LNCaP clone FGC (cell line): ENCODE data around the gene MORN4.
"Not testable (repeated sequence)": the region's sequence is repeated elsewhere in the genome, so short reads cannot be mapped to it uniquely, and the experiment has no call there.

Source experiments
- DNase-seq: peaks from one replicate; pipeline ENCODE4 v3.0.0-alpha.2; 2011; ENCODE audit warnings: low read depth
- H3K4me3 ChIP-seq: 2 replicates; pipeline ENCODE4 v1.5.1; 2011; ENCODE audit warnings: mild to moderate bottlenecking, low read depth, low read length, control low read depth
- TF ChIP-seq, protein P1 (sequence below): IDR thresholded peaks from 2 replicates; pipeline ENCODE4 v1.5.1; 2012; ENCODE audit warnings: mild to moderate bottlenecking; ENCODE audit not compliant: control insufficient read depth, insufficient read depth; ENCODE audit errors: extremely low read depth

The MORN4 gene

DNA sequence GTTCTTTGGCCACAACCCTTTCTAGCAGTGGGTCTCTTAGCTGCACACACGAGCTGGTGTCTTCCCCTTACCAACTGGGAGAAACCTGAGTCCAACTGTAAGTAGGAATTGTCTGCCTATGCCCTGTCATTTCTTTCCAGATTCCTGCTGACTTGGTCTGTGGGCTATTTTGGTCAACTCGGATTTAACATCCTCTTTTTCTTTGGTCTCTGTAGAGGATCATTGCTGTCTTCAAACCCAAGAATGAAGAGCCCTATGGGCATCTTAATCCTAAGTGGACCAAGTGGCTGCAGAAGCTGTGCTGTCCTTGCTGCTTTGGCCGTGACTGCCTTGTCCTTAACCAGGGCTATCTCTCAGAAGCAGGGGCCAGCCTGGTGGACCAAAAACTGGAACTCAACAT, 17.4 kb upstream of the MORN4 start:
- TF ChIP-seq, protein P1, sequence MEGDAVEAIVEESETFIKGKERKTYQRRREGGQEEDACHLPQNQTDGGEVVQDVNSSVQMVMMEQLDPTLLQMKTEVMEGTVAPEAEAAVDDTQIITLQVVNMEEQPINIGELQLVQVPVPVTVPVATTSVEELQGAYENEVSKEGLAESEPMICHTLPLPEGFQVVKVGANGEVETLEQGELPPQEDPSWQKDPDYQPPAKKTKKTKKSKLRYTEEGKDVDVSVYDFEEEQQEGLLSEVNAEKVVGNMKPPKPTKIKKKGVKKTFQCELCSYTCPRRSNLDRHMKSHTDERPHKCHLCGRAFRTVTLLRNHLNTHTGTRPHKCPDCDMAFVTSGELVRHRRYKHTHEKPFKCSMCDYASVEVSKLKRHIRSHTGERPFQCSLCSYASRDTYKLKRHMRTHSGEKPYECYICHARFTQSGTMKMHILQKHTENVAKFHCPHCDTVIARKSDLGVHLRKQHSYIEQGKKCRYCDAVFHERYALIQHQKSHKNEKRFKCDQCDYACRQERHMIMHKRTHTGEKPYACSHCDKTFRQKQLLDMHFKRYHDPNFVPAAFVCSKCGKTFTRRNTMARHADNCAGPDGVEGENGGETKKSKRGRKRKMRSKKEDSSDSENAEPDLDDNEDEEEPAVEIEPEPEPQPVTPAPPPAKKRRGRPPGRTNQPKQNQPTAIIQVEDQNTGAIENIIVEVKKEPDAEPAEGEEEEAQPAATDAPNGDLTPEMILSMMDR = no peak
- no peak for DNase-seq
- no peak overlapping the region for H3K4me3 ChIP-seq

DNA sequence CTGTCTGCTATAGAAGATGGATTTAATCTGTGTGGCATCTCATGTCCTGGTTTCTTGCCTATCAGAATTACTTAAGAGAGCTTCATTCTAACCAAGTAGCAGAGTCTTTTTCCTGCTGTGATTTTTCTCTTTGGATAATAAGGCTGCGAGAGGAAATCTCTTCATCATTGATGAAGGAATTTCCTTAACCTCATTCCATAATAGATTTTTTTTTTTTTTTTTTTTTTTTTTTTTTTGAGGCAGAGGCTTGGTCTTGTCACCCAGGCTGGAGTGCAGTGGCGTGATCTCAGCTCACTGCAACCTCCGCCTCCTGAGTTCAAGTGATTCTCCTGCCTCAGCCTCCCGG, 16.1 kb upstream of the MORN4 start:
- not testable (repeated sequence) for DNase-seq, H3K4me3 ChIP-seq

DNA sequence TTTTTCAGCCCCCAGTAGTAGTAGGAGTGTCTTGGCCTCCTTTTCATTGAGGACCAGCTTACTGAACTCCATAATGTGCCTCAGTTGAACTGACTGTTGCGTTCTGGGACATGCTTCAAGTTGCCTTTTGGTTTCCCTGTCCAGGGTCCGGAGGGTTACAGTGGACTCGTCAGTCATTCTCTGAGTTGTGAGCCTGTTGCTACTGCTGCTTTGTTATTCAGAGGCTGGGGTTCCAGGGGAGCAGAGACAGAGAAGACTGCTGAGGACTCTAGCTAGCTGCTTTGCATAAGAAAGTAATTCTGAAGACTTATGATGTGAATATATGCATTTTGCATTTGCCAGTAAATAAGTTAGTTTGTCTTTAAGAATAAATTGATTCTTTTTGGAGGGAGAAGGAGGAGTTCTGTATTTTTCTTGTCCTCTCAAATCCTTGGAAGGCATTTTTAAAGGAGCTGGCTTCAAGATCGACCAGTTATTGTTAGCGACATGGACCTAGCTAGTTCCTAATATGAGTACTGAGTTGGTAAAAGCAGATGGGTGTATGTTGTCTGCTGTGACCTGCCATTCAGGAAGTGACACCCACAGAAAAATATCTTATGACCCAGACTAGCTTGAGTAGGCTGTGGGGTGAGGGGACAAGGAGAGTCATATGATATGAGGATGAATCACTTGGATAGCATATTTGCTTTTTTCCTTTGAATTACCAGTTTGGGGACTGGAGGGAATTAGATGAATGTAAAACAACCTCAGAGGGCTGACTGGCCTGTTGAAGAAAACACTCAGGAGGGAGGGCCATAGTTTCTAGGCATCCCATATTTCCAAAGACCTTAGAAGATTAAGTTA, 15.5 kb upstream of the MORN4 start:
- no peak overlapping the region for H3K4me3 ChIP-seq
- no peak for DNase-seq
- TF ChIP-seq, protein P1 = no peak

DNA sequence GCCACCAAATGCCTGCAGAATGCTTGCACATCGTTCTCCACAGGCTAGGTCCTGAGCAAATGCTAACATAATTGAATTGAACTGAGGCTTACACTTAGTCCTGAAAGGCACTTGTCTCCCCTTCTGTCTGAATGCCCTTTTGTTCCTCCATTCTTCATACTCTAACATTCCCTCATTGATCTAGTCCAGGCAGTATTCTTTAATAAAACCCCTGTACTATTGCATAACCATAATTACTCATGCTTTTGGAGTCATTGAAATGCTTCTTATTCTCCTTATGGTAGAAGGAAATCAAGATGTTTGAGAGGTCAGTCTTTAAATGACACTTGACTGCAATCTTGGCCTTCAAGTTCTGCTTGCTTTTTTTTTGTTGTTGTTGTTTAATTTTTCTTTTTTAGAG, 14.3 kb upstream of the MORN4 start:
- no peak overlapping the region for H3K4me3 ChIP-seq
- no peak for DNase-seq
- TF ChIP-seq, protein P1 = no peak

DNA sequence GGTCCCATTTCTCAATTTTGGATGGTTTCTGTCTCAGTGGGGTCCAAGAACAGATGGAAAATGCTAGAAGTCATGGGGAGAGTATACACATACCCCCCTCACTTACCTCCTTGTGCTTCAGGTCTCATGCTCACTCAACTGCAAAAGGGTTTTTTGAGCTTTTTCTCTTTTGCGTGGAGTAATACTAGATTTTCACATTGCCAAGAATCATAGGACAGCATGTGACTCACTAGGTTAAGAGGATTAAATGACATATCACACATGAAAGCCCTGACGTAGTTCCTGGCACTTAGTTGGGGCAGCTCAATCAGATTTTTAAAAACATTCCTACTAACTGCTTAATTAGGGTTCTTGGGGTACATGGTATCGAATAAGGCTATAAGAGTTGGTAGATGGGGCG, 11.6 kb upstream of the MORN4 start:
- H3K4me3 ChIP-seq = no peak overlapping the region
- DNase-seq = no peak
- TF ChIP-seq, protein P1 = no peak

DNA sequence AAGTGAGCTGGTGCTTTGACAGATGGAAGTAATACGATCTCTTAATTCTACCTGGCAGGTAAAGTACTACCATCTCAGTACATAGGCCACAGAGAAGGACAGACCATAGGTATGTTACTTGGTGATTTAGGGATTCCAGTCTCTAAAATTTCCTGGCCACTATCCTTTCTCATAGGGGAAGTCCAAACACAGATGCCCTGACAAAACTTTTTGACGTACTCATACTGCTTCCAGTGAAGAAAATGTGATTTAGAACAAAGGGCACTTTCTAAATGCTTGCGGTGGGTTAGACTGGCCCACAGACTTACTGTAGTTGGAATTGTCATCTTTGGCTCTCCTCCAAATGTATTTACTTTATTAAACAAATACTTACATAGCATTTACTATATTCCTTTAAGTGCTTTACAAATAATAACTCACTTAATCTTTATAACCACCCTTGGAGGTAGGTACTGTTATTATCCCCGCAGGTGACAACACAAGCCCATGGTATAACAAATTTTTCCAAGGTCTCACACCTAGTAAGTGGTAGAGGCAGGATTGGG, 10.2 kb upstream of the MORN4 start:
- DNase-seq = peak; percentile 65
- TF ChIP-seq, protein P1 = no peak

DNA sequence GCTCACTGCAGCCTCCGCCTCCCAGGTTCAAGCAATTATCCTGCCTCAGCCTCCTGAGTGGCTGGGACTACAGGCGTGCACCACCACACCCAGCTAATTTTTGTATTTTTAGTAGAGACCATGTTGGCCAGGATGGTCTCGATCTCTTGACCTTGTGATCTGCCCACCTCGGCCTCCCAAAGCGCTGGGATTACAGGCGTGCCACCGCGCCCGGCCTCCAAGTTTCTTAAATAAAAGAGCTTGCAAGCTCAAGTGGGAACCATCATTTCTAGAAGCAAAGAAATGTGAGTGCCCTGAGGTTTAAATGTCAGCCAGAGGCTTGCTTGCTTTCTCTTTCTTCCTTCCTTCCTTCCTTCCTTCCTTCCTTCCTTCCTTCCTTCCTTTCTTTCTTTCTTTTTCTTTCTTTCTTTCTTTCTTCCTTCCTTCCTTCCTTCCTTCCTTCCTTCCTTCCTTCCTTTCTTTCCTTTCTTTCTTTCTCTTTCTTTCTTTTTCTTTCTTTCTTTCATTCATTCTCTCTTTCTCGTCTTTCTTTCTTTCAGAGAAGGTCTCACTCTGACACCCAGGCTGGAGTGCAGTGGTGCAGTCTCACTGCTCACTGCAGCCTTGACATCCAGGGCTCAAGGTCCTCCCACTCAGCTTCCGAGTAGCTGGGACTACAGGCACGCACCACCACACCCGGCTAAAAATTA, 9.3 kb upstream of the MORN4 start:
- DNase-seq, H3K4me3 ChIP-seq: not testable (repeated sequence)

More for the DNA sequence above, 10.2 kb upstream of the MORN4 start:
- no peak overlapping the region for H3K4me3 ChIP-seq
